ENCODE data around the gene PPP2R5C. TPM values are rescaled to one million over a fixed set of nuclear protein-coding genes. Genes with fewer than 3 reads are reported as not detected.

The PPP2R5C gene
- polyA plus RNA-seq, 1 donor, result 59.1 TPM

DNA sequence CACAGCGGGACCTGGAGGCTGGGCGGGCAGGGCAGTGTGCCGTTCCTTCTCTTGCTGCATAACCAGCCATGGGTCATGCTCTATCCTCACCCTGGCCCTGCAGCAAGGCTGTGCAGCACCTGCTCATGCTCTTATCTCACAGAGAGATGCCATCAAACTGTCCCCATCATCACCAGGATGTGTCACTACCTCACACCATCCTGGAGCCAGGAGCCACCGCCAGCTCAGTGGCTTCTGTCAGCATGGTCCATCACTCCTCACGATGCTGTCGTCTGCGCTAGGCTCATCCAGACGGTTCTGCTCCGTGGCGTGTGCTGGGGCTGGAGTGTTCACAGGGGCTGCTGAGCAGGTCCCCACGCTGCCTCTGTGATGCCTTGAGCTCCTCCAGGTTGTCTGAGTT is 125.7 kb downstream of the PPP2R5C start:
- DNase-seq (ENCODE audit: low read depth), result no peak

DNA sequence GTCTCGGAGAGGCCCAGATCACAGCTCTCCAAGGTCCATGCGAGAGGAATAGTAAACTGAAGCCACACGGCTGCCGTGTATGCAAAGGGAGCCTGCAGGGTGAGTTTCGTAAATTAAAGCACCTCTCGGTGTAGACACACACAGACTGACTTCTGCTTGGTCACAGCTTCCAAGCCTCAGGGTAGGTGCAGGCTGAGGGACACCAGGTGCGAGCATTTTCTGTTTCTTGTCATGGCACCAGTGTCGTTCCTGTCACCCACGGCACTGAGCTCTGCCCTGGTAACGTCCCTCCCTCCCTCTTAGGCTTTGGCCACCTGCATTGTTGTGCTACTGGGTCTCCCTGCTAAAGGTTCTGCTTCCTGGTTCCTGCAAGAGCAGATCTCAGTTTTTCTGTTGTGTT is 126.7 kb downstream of the PPP2R5C start:
- DNase-seq (ENCODE audit: low read depth), result no peak

DNA sequence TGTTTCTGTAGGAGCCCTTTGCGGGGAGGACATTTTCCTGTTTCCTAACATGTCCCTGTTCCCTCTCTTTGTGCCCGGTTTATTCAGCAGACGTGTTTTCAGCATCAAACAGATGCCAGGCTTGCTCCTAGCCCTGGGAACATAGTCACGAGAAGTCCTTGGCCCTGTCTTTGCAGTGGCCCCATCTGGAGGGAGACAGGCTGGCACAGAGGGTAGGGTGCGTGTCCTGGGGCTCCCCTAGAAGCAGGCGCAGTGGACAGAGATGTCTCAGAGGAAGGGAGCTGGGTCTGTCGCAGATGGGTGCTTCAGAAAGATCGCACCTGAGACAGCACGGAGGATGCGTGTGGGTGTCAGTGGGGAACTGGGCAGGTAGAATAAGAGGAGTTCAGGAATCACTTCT is 127.9 kb downstream of the PPP2R5C start:
- no peak for DNase-seq (ENCODE audit: low read depth)

- no peak for DNase-seq (ENCODE audit: low read depth)
These were observed 128.4 kb downstream of the PPP2R5C start for GRCh38 chr14:101889898-101890297.

- DNase-seq (ENCODE audit: low read depth), result no peak
These were observed 130.0 kb downstream of the PPP2R5C start for GRCh38 chr14:101891471-101891870.

GRCh38 chr14:101893759-101894158 is 132.2 kb downstream of the PPP2R5C start:
- DNase-seq (ENCODE audit: low read depth), result no peak

- DNase-seq (ENCODE audit: low read depth), result no peak
These were observed 133.0 kb downstream of the PPP2R5C start for GRCh38 chr14:101894365-101895081.

DNA sequence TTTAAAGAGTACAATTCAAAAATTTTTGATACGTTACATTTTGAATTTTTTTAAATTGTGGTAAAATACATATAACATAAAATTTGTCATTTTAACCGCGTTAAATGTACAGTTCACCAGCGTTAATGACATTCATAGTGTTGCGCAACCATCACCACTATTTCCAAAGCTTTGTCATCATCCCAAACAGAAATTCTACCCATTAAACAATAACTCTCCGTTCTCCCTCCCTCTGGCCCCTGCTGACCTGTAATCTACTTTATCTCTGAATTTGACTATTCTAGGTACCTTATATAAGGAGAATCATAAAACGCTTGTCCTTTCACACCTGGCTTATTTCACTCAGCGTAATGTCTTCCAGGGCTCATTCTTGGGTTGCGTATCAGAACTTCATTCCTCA is 133.7 kb downstream of the PPP2R5C start:
- no peak for DNase-seq (ENCODE audit: low read depth)

DNA sequence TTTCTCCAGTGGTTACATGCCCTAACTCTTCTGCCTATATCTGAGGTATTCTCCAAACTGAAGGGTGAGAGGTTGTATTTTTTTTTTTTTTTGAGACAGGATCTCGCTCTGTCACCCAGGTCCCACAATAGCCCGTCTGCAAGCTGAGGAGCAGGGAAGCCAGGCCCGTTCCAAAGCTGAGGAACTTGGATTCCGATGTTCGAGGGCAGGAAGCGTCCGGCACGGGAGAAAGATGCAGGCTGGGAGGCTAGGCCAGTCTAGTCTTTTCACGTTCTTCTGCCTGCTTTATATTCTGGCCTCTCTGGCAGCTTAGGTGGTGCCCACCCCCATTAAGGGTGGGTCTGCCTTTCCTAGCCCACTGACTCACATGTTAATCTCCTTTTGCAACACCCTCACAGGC is 135.8 kb downstream of the PPP2R5C start:
- no peak for DNase-seq (ENCODE audit: low read depth)

DNA sequence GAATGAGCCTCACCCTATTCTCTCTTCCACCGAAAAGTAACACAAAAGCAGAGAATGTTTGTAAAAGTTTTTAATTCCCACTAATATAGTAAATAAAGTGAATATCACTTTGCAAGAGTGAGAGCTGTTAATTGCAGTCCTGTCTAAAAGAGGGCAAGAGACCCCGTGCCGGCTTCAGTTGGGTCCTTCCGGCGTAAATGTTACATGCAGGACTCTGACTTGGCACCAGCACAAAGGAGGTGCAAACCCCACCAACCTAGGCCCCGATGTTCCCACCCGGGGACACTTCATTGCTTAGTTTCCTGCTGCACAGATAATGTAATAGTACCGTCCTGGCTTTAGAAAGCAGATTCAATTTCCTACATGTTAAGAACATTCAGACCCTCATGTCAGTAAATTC is 136.9 kb downstream of the PPP2R5C start:
- no peak for DNase-seq (ENCODE audit: low read depth)

GRCh38 chr14:101899263-101899662 is 137.8 kb downstream of the PPP2R5C start:
- no peak for DNase-seq (ENCODE audit: low read depth)

GRCh38 chr14:101900253-101900652 is 138.7 kb downstream of the PPP2R5C start:
- no peak for DNase-seq (ENCODE audit: low read depth)

DNA sequence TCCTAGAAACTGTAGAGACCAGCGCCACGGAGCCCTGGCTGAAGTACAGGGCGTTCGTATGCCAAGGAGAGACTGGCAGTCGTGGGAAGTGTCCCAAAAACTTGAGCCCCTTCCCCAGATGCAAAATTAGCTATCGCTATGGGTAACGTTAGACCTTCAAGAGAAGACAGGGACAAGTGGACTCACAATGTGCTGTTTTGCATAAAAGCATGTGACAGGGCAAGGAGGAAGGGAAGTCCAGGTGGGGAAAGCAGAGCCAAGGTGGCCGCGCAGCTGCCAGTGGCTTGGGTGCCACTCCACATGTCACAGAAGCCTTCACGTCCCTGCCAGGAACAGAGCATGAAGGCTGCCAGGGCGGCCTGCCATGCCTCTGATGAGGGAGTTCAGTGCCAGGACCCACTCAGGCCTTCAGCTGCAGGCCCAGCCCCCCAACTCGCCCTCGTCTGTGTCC is 141.6 kb downstream of the PPP2R5C start:
- DNase-seq (ENCODE audit: low read depth), result no peak

DNA sequence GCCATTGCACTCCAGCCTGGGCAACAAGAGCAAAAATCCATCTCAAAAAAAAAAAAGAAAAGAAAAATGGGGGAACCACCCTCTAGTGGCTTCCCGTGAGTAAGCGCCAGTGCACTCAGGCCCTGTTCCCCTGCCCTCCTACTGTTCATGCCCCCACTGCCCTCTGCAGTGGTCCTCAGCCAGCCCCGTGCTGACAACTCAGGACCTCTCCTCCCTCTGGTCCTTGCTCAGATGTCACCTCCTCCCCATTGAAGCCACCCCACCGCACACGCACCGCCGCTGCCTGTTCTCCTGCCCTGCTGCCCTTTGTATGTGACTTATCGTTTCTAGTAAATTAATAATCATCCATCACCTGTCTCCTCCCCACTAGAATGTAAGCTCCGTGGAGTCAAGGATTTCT is 144.1 kb downstream of the PPP2R5C start:
- no peak for DNase-seq (ENCODE audit: low read depth)

DNA sequence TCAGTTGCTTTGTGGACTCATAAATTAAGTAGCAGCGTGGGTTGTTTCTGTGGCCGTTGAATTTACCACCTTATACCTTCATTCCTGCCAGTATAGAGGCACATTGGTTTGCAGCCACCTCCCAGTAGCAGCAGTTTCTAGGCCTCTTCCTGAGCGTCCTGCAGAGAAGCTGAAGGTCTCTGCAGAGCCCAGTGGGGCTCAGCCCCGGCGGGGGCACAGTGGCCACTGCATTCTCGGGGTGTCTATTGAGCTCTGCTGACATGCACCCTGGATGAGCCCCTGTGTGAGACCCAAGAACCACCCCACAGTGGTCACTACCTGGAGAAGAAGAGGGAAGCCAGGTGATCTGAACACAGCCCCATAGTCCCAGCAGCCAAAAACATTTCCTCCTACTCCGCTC is 145.1 kb downstream of the PPP2R5C start:
- no peak for DNase-seq (ENCODE audit: low read depth)

- DNase-seq (ENCODE audit: low read depth), result no peak
These were observed 146.1 kb downstream of the PPP2R5C start for GRCh38 chr14:101907619-101908018.

DNA sequence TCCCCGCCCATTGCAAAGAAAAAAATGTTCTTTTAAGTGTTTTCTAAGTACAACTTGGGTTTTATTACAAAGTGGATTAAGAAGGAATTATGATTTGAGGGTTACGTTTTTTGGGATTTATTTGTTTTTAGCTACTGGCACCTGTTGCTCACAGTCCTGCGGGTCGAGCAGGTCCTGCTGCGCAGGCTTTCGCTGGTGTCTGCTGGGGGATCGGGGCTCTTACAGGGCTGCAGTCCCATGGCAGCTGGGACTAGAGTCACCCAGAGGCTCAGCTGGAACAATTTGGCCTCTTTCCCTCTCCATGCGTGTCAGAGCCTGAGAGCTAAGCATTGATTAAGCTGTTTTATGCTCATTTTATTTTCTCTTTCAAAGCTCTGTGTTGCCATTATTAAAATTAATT is 147.3 kb downstream of the PPP2R5C start:
- DNase-seq (ENCODE audit: low read depth), result no peak

DNA sequence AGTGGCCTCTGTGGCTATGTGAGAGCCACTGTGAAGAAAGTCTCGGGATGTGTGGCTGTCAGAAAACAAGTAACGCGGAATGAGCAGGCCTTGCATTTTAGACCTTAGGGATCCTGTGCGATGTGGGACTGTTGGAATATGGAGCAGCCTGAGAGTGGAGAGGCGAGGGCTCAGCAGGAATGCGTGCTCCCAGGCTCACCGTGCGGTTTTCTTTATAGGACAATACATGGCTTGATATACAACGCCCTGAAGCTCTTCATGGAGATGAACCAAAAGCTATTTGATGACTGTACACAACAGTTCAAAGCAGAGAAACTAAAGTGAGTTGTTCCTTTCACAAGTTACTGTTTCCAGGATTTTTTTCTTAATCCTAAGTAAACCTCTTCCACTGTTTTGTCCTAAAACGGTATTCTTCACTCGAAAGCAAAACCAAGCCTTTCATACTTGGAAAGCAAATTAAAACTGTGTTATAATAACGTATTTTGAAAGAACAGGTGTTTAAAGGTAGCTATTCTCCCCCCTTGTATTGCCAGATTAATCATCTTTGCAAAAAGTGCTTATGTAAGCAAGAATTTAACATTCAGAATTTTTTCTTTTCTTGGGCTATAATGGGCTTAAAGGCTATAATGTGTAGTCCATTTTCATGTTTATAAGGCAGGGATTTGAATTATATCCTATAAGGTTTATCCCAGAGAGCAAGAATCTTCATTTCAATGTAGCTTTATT is 148.0 kb downstream of the PPP2R5C start:
- no peak for DNase-seq (ENCODE audit: low read depth)

DNA sequence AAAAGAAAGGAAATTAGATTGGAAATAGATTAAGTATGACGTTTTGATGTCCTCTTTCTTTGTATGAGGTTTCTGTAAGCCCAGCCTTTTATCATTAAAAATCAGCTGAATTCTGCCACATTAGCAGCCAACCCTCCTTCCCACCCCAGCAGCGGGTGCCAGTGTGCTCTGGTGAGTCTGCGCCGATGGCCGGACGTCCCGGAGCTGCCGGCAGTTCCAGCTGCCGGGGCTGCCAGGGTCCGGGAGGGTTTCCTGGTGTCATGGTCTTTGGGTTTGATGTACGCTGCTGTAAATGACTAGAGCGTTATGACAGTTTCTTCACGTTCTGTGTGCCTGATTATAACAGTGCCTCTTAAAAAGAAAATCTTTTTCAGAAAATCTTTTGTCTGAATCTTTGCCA is 151.3 kb downstream of the PPP2R5C start:
- DNase-seq (ENCODE audit: low read depth), result no peak

DNA sequence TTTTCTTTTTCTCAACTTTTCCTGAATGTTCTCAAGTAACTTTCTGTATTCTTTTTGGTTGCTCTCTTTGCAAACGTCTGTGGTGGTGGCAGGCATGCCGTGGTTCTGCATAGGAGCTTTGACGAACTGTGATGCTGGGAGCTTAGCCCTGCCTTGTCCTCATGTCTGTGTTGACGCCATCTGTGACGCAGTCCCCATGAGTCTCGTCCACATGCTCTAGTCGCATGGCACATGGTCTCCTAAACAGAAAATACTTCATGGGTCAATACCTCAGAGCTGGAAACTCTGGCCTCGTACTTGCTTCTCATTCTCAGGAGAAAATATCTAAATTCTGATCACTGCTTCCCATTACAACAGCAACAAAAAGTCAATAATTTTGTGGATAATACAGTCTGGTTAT is 152.6 kb downstream of the PPP2R5C start:
- DNase-seq (ENCODE audit: low read depth), result no peak

GRCh38 chr14:101915871-101916815 is 154.6 kb downstream of the PPP2R5C start:
- no peak for DNase-seq (ENCODE audit: low read depth)

DNA sequence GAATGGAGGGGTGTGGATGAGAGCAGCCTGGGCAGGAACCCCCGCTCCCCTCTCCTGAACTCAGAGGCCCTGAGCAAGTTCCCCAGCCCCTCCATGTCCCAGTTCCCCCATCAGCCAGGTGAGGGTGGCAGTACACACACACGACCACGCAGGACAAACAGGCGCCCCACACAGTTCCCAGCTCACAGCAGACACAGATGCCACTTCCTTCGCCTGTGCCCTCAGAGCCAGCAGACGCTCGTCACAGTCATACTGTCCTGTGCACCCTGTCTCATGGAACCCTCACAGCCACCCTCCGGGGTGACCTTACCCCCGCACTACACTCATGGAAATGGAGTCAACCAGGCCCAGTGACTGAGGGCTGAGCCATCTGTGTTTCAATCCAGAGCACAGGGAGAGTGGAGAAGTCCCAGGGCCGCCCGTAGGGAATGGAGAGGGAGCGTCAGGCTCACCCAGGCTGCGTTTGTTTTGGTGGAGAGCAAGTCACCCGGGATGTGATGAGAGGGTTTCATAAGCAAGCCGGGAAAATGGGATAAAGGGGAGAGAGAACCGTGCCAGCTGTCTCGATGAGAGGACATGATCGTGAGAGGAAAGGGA is 155.4 kb downstream of the PPP2R5C start:
- no peak for DNase-seq (ENCODE audit: low read depth)
